ENCODE data around the gene ALKBH5. TPM values are rescaled to one million over a fixed set of nuclear protein-coding genes. Genes with fewer than 3 reads are reported as not detected.

Gene ALKBH5
- total and polyA plus RNA-seq, 10 of the 15 experiments (the other 5 are each of a cell fraction or from before 2014, with no cell fraction given), result 13.7 to 99.9 (median 52.4) TPM

DNA sequence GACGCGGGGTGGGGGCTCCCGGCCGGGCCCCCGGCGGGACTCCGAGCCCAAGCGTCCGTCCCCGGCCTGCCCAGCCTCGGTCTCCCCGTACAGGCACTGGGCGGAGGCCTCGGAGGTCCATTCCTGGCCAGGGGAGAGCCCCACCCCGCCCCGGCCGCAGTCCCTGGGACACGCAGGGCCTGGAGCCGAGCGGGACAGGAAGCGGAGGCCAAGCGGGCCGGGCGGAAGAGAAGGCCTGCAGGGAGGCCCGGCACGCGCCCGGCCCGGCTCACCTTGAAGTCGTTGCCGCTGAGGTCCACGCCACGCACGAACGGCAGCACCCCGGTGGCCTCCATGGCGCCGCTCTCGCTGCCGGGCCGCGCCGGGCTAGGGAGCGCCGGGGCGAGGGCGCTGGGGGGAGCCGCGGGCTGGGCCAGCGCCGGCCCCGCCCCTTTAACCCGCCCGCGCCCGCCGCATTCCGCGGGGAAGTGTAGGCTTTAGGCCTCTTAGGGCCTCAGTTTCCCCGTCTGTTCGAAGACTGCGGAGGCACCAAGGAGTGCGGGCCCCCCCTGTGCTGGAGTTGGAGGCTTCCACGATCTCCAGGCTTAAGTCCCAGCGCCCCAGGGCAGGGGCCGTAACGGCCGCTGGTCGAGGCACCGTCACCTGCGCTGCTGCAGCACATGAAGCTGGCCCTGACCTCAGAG lies 74.9 kb downstream of the ALKBH5 start, which contains the start of gene FLII (continued):
- TF ChIP-seq PAX5 (IDR thresholded peaks at IDR 0.05; ENCODE audit: borderline replicate concordance, low read depth, low read length) (no peak), RUNX3 (IDR thresholded peaks at IDR 0.05; ENCODE audit: low read length) (no peak), BACH1 (IDR thresholded peaks at IDR 0.05; ENCODE audit: borderline replicate concordance) (peak; percentile 78), TCF12 (IDR thresholded peaks at IDR 0.05; ENCODE audit: low read depth, low read length) (no peak), CHD1 (IDR thresholded peaks at IDR 0.05; ENCODE audit: low read depth, low read length) (no peak), JUNB (IDR thresholded peaks at IDR 0.05) (no peak), FOS (IDR thresholded peaks at IDR 0.05; ENCODE audit: borderline replicate concordance, extremely low read depth, insufficient read length) (no peak), ZBED1 (IDR thresholded peaks at IDR 0.05; ENCODE audit: borderline replicate concordance) (no peak), CHD2 (IDR thresholded peaks at IDR 0.05; ENCODE audit: borderline replicate concordance, low read depth, low read length) (0 out of 2 replicates have a peak, but pooled peaks have one; percentile 16), TARDBP (IDR thresholded peaks at IDR 0.05; ENCODE audit: borderline replicate concordance) (no peak), PML (IDR thresholded peaks at IDR 0.05; ENCODE audit: low read length) (no peak), MTA3 (IDR thresholded peaks at IDR 0.05; ENCODE audit: borderline replicate concordance, low read length) (no peak), TBL1XR1 (IDR thresholded peaks at IDR 0.05; ENCODE audit: low read depth, low read length) (no peak), ZNF622 (IDR thresholded peaks at IDR 0.05) (no peak), BHLHE40 (IDR thresholded peaks at IDR 0.05; ENCODE audit: borderline replicate concordance in 1 of 2, low read depth in 2 of 2, low read length in 1 of 2) (peak; percentile 34 to 76; a peak in 3 of 4 replicates), SREBF2 (IDR thresholded peaks at IDR 0.05; ENCODE audit: low read length) (no peak), KAT2A (conservative IDR thresholded peaks at IDR 0.05; ENCODE audit: control insufficient read depth, low read depth, low read length) (no peak)
- TF ChIP-seq, protein P1, sequence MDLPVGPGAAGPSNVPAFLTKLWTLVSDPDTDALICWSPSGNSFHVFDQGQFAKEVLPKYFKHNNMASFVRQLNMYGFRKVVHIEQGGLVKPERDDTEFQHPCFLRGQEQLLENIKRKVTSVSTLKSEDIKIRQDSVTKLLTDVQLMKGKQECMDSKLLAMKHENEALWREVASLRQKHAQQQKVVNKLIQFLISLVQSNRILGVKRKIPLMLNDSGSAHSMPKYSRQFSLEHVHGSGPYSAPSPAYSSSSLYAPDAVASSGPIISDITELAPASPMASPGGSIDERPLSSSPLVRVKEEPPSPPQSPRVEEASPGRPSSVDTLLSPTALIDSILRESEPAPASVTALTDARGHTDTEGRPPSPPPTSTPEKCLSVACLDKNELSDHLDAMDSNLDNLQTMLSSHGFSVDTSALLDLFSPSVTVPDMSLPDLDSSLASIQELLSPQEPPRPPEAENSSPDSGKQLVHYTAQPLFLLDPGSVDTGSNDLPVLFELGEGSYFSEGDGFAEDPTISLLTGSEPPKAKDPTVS (IDR thresholded peaks at IDR 0.05; ENCODE audit: low read depth, low read length), result no peak
- TF ChIP-seq, protein P2, sequence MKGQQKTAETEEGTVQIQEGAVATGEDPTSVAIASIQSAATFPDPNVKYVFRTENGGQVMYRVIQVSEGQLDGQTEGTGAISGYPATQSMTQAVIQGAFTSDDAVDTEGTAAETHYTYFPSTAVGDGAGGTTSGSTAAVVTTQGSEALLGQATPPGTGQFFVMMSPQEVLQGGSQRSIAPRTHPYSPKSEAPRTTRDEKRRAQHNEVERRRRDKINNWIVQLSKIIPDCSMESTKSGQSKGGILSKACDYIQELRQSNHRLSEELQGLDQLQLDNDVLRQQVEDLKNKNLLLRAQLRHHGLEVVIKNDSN (IDR thresholded peaks at IDR 0.05; ENCODE audit: borderline replicate concordance, extremely low read length, insufficient read depth, low read depth, low read length), result no peak
- TF ChIP-seq, protein P3, sequence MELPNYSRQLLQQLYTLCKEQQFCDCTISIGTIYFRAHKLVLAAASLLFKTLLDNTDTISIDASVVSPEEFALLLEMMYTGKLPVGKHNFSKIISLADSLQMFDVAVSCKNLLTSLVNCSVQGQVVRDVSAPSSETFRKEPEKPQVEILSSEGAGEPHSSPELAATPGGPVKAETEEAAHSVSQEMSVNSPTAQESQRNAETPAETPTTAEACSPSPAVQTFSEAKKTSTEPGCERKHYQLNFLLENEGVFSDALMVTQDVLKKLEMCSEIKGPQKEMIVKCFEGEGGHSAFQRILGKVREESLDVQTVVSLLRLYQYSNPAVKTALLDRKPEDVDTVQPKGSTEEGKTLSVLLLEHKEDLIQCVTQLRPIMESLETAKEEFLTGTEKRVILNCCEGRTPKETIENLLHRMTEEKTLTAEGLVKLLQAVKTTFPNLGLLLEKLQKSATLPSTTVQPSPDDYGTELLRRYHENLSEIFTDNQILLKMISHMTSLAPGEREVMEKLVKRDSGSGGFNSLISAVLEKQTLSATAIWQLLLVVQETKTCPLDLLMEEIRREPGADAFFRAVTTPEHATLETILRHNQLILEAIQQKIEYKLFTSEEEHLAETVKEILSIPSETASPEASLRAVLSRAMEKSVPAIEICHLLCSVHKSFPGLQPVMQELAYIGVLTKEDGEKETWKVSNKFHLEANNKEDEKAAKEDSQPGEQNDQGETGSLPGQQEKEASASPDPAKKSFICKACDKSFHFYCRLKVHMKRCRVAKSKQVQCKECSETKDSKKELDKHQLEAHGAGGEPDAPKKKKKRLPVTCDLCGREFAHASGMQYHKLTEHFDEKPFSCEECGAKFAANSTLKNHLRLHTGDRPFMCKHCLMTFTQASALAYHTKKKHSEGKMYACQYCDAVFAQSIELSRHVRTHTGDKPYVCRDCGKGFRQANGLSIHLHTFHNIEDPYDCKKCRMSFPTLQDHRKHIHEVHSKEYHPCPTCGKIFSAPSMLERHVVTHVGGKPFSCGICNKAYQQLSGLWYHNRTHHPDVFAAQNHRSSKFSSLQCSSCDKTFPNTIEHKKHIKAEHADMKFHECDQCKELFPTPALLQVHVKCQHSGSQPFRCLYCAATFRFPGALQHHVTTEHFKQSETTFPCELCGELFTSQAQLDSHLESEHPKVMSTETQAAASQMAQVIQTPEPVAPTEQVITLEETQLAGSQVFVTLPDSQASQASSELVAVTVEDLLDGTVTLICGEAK (IDR thresholded peaks at IDR 0.05; ENCODE audit: borderline replicate concordance), result no peak
- TF ChIP-seq, protein P4, sequence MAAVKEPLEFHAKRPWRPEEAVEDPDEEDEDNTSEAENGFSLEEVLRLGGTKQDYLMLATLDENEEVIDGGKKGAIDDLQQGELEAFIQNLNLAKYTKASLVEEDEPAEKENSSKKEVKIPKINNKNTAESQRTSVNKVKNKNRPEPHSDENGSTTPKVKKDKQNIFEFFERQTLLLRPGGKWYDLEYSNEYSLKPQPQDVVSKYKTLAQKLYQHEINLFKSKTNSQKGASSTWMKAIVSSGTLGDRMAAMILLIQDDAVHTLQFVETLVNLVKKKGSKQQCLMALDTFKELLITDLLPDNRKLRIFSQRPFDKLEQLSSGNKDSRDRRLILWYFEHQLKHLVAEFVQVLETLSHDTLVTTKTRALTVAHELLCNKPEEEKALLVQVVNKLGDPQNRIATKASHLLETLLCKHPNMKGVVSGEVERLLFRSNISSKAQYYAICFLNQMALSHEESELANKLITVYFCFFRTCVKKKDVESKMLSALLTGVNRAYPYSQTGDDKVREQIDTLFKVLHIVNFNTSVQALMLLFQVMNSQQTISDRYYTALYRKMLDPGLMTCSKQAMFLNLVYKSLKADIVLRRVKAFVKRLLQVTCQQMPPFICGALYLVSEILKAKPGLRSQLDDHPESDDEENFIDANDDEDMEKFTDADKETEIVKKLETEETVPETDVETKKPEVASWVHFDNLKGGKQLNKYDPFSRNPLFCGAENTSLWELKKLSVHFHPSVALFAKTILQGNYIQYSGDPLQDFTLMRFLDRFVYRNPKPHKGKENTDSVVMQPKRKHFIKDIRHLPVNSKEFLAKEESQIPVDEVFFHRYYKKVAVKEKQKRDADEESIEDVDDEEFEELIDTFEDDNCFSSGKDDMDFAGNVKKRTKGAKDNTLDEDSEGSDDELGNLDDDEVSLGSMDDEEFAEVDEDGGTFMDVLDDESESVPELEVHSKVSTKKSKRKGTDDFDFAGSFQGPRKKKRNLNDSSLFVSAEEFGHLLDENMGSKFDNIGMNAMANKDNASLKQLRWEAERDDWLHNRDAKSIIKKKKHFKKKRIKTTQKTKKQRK (IDR thresholded peaks at IDR 0.05; ENCODE audit: low read depth, low read length), result no peak

All from GM12878 (cell line).